Activated gamma-delta T cell treated with anti-CD3 and anti-CD28 coated beads, Interleukin-2, amount 50 U/mL, for 16 hours (primary cell): ENCODE measurements around the gene MBD6.

ENCODE experiments used
- DNase-seq: peaks from one replicate; pipeline ENCODE4 v3.0.0-alpha.2; 2020; ENCODE audit warnings: low read depth

Gene MBD6

DNA sequence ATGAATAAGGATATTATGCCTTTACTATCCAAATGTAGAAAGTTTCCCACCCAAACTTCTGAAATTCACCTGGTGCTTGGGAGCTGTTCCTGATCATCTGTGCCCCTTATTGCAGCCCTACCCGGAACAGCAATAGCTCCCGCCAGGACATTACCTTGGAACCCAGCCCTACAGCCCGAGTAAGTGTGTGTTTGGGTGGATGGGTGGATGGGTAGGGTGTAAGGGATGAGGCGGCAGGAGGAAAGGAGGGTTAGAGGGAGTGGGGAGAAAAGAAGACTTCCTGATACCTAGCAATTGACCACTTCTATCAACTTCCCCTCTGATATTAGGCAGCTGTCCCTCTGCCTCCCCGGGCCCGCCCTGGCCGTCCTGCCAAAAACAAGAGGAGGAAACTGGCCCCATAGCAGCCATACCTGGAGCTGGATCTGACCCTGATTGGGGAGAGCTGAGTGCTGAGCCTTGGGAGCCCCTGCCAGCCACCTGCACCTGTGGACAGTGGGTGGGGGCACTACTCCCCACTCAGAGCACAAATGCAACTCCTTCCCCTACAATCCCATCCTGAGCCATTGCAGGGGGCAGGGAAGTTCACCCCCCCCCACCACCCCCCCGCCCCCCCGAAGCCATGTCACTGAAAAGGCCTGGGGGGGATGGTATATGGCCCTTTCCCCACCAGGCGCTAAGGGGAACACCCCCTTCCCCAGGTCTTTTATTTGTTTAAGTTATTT lies 6.4 kb downstream of the MBD6 start:
- DNase-seq: no peak

DNA sequence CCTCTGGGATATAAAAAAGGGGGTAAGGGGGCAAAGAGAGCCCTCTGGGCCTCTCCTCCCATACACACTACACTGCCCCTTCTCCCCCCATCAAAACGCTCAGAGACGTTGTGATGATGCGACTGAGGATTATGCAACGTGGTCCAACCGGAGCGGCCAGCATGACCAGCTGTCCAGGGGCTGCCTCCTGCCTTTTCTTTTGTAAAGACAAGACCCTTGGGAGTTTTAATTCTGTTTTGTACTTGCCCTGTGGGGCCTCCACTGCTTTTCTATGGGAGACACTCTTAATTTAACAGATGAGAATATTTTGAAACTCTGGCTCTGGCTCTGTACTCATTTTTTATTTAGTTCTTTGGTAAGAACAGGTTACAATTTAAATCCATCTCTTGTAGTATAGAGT lies 7.2 kb downstream of the MBD6 start:
- DNase-seq: no peak

DNA sequence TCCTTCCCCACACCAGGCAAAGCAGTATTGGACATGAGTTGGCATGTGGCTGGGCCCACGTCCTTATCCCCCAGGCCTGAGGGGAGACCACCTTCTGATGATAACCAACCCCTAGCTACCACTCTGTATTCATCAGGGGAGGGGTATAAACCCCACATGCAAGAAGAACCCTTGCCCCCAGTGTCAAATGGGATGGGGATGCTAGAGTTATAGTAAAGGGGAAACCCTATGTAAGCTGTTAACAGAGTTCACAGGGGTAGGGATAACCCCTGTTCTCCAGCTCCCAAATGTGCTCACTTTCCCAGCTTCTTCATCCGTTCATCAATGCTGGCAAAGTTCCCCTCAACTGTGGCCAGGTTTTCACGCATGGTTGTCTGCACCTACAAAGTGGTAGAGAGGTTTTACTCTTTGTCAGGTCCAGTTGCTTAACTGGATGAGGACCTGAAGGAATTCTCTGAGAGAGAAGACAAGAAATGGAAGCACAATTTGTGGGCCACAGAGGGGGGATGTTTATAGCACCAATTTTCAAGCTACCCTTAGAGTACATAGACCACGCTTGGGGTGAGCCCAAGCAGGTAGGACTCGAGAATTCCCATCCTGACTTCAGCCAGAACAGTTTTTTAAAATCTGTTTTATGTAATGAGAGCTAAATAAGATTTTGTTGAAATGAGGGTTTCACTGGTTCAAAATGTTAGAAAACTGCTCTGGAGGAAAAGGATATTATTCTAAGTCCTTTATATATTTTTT lies 7.9 kb downstream of the MBD6 start:
- DNase-seq: no peak

DNA sequence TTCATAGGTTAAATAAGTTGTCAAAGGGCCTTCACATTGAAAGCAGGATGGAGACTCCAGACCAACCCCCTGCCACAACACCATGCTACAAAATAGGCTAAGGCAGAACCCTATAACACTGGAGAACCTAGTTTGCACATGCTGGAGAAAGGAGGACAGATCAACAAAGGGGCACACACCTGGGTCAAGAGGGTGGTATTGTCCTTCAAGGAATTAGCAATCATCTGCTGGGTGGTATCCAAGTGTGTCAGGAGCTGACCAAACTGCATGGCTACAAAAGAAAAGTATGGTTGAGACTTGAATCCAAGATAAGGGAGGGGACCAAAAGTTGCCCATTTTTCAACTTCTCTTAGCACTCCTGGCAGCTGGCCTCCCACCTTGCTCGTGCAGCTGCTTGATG lies 9.2 kb downstream of the MBD6 start:
- DNase-seq: no peak

DNA sequence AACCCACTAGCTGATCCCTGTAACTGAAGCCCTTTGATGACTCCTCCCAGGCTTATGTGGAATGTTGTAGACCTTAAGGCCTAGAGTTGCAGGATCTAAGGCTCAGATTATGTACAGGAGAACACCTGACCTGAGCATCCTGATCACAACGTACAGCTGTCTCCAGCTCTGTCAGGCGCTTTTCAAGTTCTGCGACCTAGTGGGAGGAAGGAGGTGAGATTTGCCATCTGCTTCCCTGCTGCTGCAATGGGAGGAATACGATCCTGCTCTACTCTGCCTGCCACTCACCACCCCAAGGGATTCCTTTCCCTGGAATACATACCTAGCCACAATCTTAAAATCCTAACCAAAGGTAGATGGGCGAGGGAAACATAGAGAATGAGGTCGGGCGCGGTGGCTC lies 10.5 kb downstream of the MBD6 start:
- no peak for DNase-seq

DNA sequence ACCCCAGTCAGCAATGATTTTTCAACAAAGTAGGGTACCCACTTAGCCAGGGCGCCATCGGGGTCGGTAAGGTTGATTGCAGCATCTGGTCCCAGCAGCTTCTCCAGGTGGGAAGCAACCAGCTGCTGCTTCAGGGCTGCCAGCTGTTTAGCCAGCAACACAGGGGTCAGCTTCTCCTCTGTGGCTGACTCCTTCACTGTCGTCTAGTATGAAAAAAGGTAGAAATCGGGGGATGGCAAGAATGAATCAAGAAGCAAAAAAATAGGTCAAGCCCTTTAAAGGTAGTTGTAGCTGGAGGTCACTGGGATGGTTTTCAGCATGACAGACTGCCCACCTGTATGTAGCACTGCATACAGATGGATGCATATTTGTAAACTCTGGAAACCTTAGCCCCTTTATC lies 11.6 kb downstream of the MBD6 start:
- DNase-seq: no peak

DNA sequence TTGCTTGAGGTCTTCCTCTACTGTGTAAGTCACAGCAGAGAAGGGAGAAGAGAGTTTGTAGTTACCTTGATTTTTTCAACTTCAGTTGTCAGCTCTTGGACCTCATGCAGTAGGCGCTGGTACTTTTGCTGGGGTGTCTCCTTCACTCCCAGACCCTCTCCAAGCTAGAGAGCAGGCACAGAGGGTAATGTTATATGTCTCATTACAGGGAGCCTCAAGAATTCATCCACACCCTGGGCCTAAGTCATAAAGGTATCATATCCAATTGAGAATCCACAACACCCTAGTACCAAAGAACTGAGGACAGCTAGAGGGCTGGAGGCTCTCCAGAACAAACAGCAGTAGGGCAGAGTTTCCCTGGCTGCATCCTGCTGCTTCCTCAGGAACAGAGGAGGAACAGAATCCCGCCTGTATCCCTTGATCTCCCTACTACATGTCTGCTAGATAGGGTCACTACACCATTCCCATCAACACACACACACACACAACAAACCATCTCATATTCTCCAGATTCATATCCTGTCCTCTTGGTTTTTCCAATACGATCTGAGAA lies 12.4 kb downstream of the MBD6 start:
- no peak for DNase-seq

DNA sequence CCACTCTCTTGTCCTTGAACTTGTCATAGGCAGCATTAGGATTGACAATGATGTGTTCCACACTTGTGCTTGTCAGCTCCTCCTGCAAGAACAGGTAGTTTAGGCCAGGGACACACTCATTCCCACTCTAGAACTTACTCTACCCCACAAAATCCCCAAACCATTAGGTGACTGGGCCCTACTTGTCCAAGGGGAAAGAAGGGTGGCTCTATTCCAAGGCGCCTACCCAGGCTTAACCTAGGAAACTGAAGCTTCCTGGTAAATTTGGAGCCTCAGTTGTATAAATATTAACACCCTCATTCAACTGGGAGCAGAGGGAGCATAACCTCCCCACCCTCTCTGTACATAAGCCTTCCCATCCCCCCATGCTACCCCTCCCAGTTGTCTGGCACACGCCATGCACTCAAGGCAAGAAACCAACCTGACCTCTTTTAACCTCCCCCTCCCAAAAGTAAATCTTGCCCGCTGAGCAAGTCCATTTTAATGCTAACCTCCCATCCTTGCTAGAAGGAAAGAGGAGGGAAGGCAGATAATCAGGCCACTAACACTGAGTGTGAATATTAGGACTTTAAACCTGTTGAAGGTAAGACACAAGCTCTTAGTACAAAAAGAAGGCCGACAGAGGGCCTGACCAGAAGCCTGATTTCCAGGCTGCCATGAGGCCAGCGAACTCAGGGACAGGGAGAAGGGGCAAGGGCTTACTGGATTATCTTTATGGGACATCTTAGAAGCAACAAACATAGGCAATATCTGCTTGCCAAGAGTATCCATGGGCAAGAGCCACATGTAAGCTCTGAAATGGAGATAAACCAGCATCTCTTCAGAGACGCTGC lies 13.4 kb downstream of the MBD6 start:
- no peak for DNase-seq

DNA sequence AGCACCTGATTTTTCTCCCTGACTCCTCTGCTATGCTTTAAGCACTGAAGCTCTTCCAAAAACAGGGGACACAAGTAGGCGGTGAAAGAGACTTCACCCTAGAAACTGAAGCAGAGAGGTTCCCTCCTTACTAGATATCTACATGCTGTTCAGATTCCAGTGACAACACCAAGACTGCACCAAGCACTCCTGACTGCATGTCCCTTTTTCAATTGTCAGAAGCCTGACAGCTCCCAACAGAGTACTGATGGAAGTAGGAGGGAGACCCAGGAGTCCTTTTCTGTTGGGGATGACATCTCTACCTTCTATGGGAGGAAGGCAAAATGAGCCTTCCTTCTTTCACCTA lies 13.9 kb downstream of the MBD6 start:
- DNase-seq: no peak

DNA sequence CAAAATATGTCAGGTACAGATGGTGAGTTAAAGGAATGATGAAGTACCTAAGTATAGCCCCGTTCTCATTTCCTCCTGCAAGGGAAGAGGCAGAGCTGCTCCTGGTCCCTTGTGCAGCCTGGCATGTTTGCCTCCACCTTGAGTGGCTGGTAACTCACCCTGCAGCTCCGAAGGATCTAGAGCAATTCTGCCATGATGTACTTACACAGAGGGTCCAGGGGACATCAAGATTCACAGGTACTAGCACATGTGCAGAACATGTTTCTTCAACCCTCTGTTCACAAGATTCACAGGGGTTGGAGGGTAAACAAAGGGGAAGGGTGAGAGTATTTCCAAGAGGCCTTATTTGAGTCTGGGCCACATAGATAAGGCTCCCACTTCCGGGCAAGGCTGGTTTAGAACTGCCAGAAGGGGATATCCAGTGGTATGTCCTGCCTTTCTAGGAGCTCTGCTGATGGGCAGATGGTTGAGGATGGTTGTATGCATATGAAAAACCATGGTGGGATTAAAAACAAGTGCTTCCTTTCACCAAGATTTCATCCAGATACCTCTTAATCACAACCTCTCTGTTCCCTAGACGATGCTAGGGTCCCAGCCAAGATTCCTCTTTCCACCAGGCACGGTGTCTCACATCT lies 16.6 kb downstream of the MBD6 start:
- DNase-seq: no peak

DNA sequence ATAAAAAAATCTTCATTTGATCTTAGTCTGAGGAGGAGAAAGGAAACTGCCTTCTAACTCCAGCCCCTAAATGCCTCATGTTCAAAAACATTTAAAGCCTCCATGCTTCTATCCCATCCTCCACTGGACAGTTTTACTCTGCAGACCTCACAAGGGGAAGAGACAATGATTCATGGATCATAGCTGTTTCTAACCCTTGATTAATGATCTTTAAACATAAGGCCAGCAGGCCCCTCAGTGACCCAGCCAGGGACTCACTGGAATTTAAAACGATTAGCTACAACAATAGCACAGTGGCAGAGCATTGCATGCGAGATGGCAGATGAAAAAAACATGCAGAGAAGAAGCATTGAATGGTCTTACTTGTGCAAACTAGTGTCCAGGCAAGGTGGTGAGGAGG lies 18.4 kb downstream of the MBD6 start:
- DNase-seq: no peak

DNA sequence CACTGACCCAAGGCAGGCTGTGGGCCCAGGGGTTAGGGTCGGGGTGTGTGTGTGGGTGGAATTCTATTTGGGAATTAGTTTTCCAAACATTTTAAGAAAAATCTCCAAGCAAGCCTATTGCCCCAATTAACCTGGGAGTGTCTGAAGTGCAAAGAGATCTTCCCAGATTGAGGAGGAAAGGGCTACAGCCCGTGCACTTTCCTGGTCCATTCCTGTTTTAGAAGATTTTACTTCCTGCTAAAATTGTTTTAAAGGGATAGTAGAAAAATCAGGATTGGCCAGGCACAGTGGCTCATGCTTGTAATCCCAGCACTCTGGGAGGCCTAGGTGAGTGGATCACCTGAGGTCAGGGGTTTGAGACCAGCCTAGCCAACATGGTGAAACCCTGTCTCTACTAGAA lies 19.1 kb downstream of the MBD6 start:
- DNase-seq: no peak

DNA sequence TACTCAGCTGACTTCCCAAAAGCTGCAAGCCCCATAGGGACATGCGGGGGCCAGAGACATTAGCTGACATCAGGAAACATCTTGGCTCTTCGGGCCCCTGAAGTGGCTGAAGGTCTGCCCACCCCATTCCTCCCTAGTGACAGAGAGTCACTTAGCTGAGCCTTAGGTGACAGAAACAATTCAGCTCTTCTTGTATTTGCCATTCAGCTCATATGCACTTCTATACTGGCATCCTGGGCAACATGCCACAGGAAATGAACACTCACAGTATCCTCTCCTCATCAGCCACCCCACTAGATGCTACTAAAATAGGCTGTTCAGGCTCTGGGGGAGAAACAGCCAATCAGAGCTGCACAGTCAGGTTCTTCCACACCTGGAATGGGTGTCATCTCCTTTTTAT lies 21.0 kb downstream of the MBD6 start:
- DNase-seq: no peak

DNA sequence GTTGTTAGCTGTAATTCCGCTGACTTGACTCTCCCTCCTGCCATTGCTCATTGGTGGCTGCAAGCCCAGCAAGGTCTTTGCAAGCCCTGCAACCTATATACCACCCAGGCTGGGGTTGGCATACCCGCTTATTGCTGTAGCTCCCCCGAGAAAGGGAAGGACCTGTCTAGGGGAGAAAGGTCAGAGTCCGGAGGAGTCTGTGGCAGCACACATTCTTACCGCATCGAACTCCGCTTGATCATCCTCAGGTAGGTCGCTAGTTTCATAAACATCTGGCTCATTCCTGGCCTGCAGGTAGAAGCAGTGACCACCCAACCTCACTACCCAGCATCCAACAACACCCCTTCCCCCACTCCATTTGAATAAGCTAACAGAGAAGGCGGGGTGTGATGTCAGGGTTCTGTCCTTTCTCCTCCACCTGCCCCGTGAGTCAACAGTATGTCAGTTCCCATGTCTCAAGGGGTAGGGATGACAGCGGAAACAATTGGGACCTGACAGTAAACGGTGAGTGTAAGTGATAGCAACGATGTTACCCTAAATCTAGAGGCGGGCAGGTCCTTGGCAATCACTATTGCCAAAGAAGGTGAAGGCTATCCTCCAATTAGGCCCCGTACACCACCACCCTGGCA lies 23.3 kb downstream of the MBD6 start:
- DNase-seq: no peak

DNA sequence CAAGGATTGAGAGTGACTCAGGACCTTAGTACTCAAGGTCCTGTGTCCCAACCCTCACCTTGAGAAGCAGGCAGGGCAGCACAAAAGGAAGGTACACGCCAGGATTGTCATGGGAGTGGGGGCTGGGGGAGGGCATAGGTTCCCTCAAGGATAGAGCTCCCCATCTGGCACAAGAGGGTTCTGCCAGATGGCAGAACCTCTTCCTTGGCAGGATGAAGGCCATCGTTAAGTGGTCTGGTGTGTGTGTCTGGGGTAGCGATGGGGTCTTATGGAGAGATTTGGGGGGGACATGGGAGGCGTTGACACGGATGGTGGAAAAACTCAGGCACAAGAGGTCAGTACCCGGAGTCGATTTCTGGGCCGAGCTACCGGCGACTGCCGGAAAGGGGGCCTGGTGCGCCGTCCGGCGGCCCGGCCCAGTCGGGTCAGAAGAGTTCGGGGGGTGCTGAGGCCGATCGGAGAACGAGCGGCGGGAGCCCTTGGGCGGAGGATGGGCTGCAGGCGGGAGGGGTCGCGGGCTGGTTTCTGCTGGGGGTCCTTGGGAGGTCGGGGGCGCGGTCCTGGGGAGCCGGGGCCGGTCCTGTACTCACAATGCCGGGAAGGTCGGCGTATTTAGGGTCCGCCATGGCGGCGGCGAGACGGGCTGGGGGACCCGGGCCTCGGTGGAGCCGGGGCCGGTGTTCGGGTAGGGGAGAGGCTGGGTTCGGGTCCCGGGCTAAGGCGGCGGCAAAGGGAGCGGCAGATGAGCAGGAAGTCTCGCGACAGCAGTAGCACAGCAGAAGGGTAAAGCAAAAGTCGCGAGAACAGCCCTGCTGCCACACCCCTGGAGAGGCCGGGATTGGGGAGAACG lies 24.0 kb downstream of the MBD6 start, which contains the start of gene DCTN2:
Gene DCTN2, minus strand, starts transcription at position 755 of the 850 bp plus-strand sequence. Its CDS starts 129 bp downstream, at position 626.
- peak; percentile 86 for DNase-seq

DNA sequence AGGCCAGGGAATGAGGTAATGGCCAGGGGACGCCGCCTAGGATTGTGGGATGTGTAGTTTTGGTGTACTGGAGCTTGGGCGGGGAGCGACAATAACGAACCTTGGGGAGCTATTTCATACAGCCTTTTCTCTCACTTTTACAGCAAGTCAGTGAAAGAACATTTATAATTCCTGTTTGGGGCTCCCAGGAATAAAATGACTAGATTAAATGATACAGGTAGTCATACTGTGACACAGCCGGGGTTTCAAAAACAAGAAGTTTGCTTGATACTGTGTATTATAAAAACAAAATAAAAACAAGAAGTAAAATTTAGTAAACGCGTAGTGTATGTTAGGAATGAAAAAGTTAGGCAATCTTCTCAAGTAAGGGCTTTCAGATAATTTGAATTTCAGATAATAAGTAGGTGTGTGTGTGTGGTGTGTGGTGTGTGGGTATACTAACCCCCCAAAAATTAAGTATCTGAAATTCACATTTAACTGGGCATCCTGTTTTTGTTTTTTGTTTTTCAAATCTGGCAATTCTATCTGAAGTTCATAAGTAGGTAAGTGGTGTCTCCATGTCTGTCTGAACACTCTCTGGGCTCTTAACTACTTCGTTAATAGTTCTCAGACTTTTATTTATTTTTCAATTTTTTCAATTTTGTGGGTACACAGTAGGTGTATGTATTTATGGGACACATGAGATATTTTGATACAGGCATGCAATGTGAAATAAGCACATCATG lies 24.8 kb downstream of the MBD6 start:
- no peak for DNase-seq

DNA sequence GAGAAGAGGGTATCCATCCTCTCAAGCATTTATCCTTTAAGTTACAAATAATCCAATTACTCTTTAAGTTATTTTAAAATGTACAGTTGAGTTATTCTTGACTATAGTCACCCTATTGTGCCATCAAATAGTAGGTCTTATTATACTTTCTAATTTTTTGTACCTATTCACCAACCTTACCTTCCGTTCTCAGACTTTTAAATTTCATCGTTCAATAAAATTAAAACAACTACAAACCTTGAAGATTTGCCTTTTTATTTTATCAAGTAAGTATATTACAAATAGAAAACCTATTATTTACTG lies 25.3 kb downstream of the MBD6 start:
- no peak for DNase-seq

DNA sequence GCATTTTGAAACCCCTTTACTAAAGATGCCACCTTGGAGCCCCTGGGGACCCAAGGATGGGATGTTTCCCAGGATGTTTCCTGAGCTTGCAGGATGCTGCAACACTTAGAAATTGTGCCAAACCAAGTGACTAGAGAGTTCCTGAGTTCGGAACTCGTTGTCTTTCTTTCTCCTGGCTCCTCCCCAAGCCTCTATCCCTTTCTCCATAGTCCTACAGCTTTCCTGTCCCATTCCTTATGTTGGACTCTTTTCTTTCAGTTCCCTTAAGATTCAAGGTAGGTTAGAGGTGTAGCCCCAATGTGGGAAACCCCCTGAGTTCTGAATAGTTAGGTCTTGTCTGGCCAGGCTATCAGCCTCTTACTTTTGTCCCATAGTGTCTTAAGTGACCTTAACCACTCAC lies 25.9 kb downstream of the MBD6 start:
- no peak for DNase-seq

DNA sequence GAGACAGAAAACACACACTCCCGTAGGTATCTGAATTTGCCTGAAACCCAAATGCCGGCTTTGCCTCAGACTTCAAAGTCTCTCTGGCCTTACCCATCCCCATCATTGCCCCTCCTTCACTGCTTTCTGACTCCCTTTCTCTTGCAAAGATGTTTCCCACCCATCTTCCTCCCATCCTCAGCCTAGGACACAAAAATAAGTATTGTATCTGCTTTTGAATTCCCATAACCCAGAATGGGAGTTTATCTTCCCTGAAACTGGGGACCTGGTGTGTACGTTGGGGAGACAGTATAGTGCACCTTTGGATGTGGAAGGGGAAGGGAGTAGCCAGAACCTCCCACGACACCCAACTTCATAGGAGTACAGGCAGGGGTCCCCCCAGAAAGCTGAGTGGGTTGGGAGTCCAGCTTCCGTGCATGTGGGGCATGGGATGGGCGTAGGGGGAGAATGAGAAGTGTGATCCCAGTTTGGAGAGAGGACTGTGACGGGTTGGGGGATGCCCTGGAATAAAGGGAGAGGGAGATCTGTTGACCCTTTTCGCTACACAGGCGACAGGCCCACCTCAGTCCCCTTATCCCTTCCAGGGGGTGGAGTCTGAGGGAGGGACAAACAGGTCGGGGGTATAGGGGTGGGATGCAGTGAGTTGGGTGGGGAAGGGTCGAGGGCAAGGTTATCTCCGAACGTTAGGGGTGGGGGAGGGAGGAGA lies 26.7 kb downstream of the MBD6 start:
- no peak for DNase-seq
